Ishikawa (cell line): Measurements from ENCODE around the gene SRBD1.

ENCODE experiments used
- CEBPB ChIP-seq: IDR thresholded peaks from 2 replicates; pipeline ENCODE4 v1.6.1; 2012
- CREB1 ChIP-seq: IDR thresholded peaks from 2 replicates; pipeline ENCODE4 v1.6.1; 2012; ENCODE audit warnings: low read depth
- EGR1 ChIP-seq: IDR thresholded peaks from 2 replicates; pipeline ENCODE4 v1.6.1; 2012
- EP300 ChIP-seq: IDR thresholded peaks from 2 replicates; pipeline ENCODE4 v1.6.1; 2012; ENCODE audit warnings: borderline replicate concordance
- FOXM1 ChIP-seq: IDR thresholded peaks from 2 replicates; pipeline ENCODE4 v1.6.1; 2012; ENCODE audit warnings: low read depth, borderline replicate concordance
- MAX ChIP-seq: IDR thresholded peaks from 2 replicates; pipeline ENCODE4 v1.6.1; 2012
- NFIC ChIP-seq: IDR thresholded peaks from 2 replicates; pipeline ENCODE4 v1.6.1; 2012
- RAD21 ChIP-seq: IDR thresholded peaks from 2 replicates; pipeline ENCODE4 v1.6.1; 2012; ENCODE audit warnings: low read depth
- REST ChIP-seq: IDR thresholded peaks from 2 replicates; pipeline ENCODE4 v1.6.1; 2012; ENCODE audit warnings: low read depth, mild to moderate bottlenecking
- TAF1 ChIP-seq: IDR thresholded peaks from 2 replicates; pipeline ENCODE4 v1.6.1; 2012; ENCODE audit warnings: low read depth, mild to moderate bottlenecking
- TCF12 ChIP-seq: IDR thresholded peaks from 2 replicates; pipeline ENCODE4 v1.6.1; 2012; ENCODE audit warnings: low read depth
- TEAD4 ChIP-seq: IDR thresholded peaks from 2 replicates; pipeline ENCODE4 v1.6.1; 2012
- YY1 ChIP-seq: IDR thresholded peaks from 2 replicates; pipeline ENCODE4 v1.6.1; 2012; ENCODE audit warnings: low read depth
- ZBTB7A ChIP-seq: IDR thresholded peaks from 2 replicates; pipeline ENCODE4 v1.6.1; 2012; ENCODE audit warnings: low read depth

Gene SRBD1

GRCh38 chr2:45343251-45344017, 267.6 kb downstream of the SRBD1 start:
- TF ChIP-seq RAD21 (no peak), CEBPB (no peak), TEAD4 (no peak), EGR1 (no peak), EP300 (no peak)

GRCh38 chr2:45340318-45340717, 270.7 kb downstream of the SRBD1 start:
- TF ChIP-seq ZBTB7A, result no peak
- no peak for TF ChIP-seq TAF1
- no peak for TF ChIP-seq MAX
- TF ChIP-seq RAD21, result no peak
- TF ChIP-seq YY1, result no peak
- TF ChIP-seq CEBPB, result no peak
- TF ChIP-seq EGR1, result no peak
- no peak for TF ChIP-seq FOXM1
- no peak for TF ChIP-seq TEAD4
- no peak for TF ChIP-seq EP300
- TF ChIP-seq NFIC, result no peak
- TF ChIP-seq REST, result no peak

- TF ChIP-seq TAF1, result no peak
- no peak for TF ChIP-seq TCF12
- TF ChIP-seq RAD21, result no peak
- no peak for TF ChIP-seq REST
- no peak for TF ChIP-seq EP300
- TF ChIP-seq TEAD4, result no peak
- TF ChIP-seq ZBTB7A, result no peak
- no peak for TF ChIP-seq CEBPB
- TF ChIP-seq MAX, result no peak
- no peak for TF ChIP-seq CREB1
- TF ChIP-seq FOXM1, result no peak
- no peak for TF ChIP-seq NFIC
- TF ChIP-seq EGR1, result no peak
These were observed 271.8 kb downstream of the SRBD1 start for GRCh38 chr2:45339253-45339652.
